ENCODE data around the gene ATXN7L1. TPM values are rescaled to one million over a fixed set of nuclear protein-coding genes. Genes with fewer than 3 reads are reported as not detected.

Gene ATXN7L1
- total and polyA plus RNA-seq, 2 of the 13 experiments (the other 11 are each of a cell fraction or from before 2014, with no cell fraction given), result 4.1 to 7.8 TPM

DNA sequence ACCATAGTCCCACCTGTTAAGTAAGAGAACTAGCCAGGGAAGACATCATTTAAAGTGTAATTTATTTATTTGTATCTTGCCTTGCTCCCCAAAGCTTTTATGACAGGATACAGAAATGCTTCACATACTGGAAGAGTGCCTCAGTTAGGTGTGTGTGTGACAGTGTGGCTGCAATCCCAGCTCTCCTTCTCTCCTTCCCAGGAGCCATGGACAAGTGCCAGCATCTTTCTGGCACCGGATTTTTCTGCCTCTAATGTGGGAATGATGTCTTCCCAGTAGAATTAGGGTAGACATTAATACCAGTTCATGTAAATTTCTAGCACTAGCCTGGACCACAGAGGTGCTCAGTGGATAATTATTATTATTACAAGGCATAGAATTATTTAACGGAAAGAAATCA lies 30.3 kb upstream of the ATXN7L1 start (continued):
- TF ChIP-seq, protein P1, sequence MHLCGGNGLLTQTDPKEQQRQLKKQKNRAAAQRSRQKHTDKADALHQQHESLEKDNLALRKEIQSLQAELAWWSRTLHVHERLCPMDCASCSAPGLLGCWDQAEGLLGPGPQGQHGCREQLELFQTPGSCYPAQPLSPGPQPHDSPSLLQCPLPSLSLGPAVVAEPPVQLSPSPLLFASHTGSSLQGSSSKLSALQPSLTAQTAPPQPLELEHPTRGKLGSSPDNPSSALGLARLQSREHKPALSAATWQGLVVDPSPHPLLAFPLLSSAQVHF (CRISPR knock-in tag; IDR thresholded peaks at IDR 0.05), result no peak
- no peak for TF ChIP-seq KDM1A (CRISPR knock-in tag; IDR thresholded peaks at IDR 0.05)
- no peak for TF ChIP-seq PITX1 (CRISPR knock-in tag; IDR thresholded peaks at IDR 0.05)
- TF ChIP-seq ZNF672 (CRISPR knock-in tag; IDR thresholded peaks at IDR 0.05), result no peak

DNA sequence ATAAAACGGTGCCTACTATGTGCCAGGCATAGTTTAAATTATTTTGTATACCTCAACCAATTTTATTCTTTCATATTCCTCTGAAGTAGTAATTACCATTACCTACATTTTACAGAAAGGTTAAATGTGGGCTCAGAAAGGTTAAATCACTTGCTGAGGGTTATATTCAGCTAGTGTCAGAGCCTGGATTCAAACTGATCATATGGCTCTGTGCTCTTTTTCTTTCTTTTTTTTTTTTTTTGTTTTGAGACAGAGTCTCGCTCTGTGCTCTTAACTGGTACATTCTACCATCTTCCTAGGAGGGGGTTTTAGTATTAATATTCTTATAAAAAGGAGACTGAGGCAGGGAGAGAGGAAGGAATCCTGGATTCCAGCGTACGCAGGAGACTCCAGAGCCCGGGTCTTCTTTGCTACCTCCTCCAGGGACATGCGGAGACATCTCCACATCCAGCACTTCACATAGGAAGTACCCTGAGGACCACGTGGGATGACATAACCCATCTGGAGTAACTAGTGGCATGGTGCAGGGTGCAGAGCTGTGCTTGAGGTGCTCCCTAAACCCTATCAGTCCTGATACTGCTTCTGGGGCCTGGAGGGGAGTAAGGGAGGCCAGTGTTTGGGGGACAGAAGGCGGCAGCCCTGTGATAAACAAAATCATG lies 29.6 kb upstream of the ATXN7L1 start:
- peaks cover 2 to 18% of the 10 kb centered on the region in 2 experiments; a peak in 3 of 5 replicates for H3K36me3 ChIP-seq (replicated peaks in 1 of 2; ENCODE audit: control insufficient read depth in 1 of 2, insufficient read depth in 2 of 2, low read length in 2 of 2)
- ATAC-seq (no peak), DNase-seq (ENCODE audit: low spot score) (no peak), FAIRE-seq (no peak)
- no peak overlapping the region for H2AFZ ChIP-seq (ENCODE audit: low read length)
- 92% methylated on average over 7 of the region's 8 CpGs for WGBS (ENCODE audit: low lambda C conversion rate)
- ChIA-PET POLR2A (no interaction called here), CTCF (ENCODE audit: low intra/inter-chr PET ratio, low total read pairs) (no interaction called here)
- no peaks in the 10 kb centered on the region for H3K9me3 ChIP-seq (ENCODE audit: low read length)
- H3K9ac ChIP-seq (ENCODE audit: insufficient read depth, low read depth, low read length), result no peak overlapping the region
- no TSS peak for BruUV-seq (replicated peaks)
- TF ChIP-seq ZNF460 (CRISPR knock-in tag; IDR thresholded peaks at IDR 0.05; ENCODE audit: borderline replicate concordance), result no peak
- TF ChIP-seq, protein P2, sequence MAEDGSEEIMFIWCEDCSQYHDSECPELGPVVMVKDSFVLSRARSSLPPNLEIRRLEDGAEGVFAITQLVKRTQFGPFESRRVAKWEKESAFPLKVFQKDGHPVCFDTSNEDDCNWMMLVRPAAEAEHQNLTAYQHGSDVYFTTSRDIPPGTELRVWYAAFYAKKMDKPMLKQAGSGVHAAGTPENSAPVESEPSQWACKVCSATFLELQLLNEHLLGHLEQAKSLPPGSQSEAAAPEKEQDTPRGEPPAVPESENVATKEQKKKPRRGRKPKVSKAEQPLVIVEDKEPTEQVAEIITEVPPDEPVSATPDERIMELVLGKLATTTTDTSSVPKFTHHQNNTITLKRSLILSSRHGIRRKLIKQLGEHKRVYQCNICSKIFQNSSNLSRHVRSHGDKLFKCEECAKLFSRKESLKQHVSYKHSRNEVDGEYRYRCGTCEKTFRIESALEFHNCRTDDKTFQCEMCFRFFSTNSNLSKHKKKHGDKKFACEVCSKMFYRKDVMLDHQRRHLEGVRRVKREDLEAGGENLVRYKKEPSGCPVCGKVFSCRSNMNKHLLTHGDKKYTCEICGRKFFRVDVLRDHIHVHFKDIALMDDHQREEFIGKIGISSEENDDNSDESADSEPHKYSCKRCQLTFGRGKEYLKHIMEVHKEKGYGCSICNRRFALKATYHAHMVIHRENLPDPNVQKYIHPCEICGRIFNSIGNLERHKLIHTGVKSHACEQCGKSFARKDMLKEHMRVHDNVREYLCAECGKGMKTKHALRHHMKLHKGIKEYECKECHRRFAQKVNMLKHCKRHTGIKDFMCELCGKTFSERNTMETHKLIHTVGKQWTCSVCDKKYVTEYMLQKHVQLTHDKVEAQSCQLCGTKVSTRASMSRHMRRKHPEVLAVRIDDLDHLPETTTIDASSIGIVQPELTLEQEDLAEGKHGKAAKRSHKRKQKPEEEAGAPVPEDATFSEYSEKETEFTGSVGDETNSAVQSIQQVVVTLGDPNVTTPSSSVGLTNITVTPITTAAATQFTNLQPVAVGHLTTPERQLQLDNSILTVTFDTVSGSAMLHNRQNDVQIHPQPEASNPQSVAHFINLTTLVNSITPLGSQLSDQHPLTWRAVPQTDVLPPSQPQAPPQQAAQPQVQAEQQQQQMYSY (CRISPR knock-in tag; IDR thresholded peaks at IDR 0.05), result 0 out of 2 replicates have a peak, but pooled peaks have one; percentile 27
- H3K79me2 ChIP-seq (ENCODE audit: insufficient read depth, low read length), result peaks cover 6% of the 10 kb centered on the region
- H3K27ac ChIP-seq (ENCODE audit: extremely low read length, insufficient read depth, low read length), result no peak overlapping the region
- in situ Hi-C loops (cut with HindIII; ENCODE audit: extremely low pct_ligation_motif_present, low pct_unique_long_range_greater_than_20kb), result no loop called here
- H4K20me1 ChIP-seq (ENCODE audit: insufficient read depth, low read length), result peaks cover 6% of the 10 kb centered on the region; the same call in 1 of the 2 replicates
- H3K4me1 ChIP-seq (ENCODE audit: insufficient read depth, low read length), result peaks cover 9% of the 10 kb centered on the region
- no peaks in the 10 kb centered on the region for H3K27me3 ChIP-seq (ENCODE audit: control insufficient read depth in 1 of 2, insufficient read depth in 2 of 2, low read length in 2 of 2)
- H3K4me3 ChIP-seq (replicated peaks in 1 of 3; ENCODE audit: insufficient read depth in 1 of 3, low read depth in 2 of 3, low read length in 3 of 3), result no peak overlapping the region
- intact Hi-C loops (cut with micrococcal nuclease; ENCODE audit: unreplicated experiment), result no loop called here
- no peak overlapping the region for H3K4me2 ChIP-seq (ENCODE audit: low read depth, low read length)
